HG02852 (cell line): ENCODE measurements around the gene DES.

ENCODE experiments used
- ATAC-seq: cut with Tn5 transposase; IDR thresholded peaks from one replicate; pipeline ENCODE4 v1.9.1; 2021; ENCODE audit warnings: mild to moderate bottlenecking, moderate library complexity; ENCODE audit not compliant: unreplicated experiment

The DES gene

DNA sequence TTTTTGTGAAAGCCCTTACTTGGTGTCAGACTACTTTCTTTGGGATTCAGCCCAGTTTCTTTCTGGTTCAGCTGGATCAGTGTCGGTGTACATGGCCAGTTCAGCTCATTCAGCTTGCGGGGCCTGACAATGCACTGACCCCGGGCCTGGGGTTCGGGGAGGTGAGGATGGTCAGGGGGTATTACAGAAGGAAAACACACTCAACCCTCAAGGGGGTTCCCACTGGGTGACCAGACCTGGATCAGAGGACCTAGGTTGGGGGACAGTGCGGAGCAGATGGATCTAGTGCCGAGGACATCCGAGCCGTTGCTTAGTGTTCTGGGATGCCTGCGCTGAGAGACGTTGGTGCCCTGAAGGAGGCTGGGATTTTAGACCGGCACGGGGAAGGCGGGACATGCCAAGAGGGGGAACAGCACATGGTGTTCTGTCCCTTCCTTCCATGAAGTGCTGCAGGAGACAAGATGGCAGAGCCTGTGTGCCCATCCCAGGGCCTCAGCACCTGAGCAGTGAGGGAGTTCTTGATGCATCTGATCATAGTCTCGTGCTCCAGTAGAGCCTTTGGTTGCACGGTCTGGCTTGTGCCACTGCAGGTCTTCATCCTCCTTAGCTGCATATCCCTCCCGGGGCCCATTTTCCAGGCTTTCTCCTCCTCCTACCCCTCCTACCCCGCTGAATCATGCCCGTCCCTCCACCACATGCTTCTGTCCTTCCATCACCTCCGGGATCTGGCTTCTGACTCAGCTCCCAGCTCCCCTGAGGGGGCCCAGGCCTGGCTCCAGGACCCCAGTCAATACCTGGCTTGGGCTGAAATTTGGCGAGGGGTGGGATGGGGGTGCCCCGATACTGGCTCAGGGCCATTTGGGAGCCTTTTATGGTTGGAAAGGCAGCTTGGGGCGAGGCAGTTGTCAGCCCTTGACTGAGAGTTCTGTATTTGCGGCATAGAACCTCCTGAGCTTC is 34.5 kb downstream of the DES start:
- no peak for ATAC-seq

DNA sequence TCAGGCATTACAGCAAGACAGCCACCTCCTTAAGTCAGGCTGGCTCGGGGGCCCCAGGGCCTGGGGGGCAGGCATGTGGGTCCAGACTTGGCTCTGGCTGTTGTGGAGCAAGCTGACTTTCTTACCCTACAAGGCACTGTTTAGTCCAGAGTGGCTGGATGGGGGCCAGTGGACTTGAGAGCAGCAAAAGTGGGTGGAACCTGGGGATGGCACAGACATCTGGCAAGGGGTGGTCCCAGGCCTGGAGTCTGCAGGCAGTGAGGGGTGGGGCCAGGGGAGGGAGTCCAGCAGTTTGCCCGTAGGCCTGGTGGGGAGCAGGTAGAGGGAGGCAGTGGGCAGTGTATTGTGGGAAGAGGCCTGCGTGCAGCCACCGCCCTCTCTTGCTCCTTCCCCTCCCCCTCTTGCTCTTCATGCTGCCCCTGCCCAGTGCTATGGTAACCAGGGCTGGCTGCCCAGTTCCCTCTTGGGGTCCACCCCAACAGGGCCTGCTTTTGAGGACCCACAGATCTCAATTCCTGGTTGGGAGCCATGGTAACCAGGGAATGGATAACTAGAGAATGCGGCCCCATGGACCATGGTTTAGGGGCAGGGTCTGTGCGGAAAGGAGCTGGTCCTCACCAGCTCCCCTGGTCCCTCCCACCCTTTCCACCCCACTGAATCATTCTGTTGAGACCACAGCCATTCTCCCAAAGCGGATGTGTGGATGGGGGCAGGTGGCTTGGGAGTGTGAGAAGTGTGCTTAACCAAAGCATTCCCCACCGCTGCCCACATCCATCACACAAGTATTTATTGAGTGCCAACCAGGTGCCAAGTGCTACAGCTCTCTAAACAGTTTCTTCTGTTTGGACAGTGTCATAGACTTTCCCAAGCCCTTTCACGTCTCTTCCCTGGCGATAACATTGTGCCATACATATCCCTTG is 35.8 kb downstream of the DES start:
- ATAC-seq = no peak

DNA sequence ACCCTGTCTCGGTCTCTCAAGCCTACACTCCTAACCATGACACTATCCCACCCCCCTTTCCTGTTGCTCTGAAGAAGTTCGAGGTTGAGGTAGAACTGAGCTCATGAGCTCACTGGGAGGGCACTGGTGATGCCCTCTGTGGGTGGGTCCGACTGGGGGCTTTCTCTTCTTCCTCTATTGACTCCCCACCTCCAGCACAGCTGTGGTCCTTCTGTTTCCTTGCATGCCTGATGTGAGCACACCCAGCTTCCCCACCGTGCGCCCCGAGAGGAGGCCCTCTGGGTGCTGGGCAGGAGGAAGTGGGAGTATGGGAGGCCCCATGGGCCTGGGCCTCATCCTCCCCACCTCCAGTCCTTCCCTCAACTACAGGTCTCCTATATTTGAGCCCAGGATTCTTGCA is 37.4 kb downstream of the DES start:
- no peak for ATAC-seq

DNA sequence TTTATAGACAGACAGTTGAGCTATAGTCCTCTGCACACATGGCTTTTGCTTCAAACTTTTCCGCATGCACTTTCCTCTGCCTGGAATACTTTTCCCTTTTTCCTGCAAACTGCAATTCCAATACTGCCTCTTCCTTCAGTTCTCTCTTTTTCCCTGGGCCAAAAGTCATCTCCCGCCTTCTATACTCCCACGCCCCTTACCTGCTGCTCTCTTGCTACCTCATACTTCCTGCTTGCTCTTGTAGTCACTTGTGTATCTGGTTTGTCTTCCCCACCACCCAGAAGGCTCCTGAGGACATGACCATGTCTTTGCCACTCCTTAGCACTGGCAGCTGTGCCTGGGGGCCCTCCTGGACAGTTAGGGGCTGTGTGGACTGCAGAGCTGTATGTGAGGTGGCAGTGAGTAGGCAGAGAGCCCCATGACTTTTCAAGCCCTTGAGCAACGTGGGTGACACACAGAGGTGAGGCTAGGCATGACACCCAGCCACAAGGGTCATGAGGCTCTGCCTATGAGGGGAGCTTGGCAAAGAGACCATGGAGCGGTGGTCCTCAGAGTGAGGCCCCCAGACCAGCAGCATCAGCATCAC is 39.7 kb downstream of the DES start:
- peak; percentile 46 for ATAC-seq

DNA sequence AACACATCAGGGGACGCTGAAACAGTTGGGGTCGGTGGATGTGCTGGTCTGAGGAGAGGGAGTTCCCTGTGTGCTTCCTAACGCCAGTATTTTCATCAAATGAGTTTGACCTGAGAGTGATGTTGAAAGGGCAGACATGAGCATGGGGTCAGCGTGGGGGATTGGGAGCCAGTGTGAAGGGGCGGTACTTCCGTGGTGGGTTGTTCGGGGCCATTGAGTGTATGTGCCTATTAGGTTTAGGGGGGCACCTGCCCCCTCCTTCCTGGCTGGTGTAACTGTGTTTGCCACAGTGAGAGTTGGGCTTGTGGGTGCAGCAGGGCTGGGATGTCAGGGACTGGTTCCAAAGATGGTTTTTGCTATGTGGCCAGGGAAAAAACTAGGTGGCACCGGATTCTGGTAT is 40.8 kb downstream of the DES start:
- no peak for ATAC-seq

DNA sequence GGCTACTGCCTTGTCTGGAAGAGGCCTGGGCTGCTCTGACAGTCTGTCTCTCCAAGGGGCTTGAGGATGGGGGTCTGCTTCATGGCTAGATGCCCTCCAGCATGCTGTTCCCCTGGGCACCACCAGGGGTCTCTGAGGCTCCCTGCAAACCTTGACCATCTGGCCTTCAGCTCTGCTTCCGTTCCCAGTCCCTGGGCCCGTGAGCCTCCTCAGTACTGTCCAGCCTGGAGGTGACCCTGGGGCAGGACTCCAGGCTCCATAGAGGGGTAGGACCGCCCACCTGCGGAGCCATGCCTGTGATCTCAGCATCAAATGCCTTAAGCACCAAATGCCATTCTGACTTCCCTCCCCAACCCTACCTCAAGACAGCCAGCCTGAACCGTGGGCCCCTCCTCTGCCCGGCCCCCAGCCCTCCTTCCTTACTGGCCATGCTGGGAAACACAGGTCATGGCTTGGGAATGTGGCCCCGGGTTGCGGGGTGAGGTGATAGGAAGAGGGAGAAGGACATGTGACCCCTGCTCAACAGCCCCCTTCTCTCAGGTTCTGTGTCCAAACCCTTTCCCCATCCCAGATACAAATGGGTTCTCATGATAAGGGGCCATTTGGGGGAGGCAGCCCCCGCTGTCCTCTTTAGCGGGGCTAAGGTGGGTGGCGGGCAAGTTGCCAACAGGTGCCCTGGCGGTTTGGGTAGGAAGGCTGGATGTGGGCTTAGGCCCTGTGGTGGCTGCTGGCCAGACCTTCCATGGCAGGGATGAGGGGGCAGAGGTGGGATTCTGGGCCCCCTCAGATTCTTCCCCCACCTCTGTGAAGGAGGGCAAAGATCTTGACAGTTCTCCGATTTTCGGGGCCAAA is 41.5 kb downstream of the DES start:
- peak; percentile 68 for ATAC-seq

DNA sequence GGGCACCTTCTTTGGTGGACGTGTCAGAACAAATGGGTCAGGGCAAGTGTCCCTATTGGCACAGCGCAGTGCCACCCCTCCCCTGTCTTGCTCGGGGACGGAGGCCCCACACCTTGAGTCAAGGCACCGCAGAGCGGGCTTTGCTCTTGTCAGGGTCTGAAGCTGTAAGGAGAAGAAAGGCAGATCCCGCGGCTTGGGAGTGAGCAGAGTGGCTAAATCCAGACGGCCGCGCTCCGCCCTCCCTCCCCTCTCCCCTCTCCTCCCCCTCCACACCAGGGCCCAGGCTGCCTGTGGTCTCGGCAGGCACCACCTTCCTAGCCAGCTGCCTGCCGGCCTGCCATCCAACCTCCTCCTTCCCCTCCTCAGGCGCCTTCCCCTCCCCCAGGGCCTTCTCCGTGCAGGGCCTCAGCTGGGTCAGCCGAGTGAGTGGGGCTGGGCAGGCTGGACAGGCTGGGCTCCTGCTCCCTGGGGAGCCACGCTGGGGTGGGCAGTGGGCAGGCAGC is 42.3 kb downstream of the DES start:
- no peak for ATAC-seq

DNA sequence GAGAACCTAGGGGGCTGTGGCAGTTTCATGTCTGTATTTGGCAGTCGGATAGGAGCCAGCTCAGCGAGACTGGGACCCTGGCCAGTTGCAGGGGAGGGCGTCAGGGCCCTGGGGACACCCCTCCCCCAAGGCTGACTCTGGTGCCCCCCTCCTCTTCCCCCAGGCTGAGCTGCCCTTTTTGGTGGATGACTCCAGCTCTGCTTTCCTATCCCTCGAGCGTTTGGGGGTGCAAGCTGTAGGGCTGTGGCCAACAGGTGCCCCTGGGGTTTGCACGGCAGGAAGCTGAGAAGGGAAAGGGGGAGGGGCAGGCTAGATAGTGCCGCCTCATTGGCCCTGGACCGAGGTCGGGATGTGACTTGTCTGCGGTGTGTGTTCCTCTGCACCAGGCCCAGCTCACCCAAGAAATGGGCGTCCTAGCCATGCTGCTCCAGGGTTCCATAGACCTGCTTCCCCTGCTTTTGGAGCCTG is 42.9 kb downstream of the DES start:
- ATAC-seq = no peak

DNA sequence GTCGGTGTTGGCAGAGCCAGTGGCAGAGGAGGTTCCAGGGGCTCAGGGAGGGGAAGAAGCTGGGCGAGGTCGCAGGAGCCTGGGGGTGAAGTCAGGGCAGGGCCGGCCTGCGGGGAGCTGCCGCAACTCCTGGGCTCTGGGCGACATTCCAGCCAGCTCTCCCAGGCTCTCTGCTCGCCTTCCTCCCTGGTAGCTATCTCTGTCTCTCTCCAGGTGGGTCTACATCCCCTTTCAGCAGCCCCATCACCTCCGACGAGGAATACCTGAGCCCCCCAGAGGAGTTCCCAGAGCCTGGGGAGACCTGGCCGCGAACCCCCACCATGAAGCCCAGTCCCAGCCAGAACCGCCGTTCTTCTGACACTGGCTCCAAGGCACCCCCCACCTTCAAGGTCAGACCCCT is 43.5 kb downstream of the DES start:
- ATAC-seq = no peak

DNA sequence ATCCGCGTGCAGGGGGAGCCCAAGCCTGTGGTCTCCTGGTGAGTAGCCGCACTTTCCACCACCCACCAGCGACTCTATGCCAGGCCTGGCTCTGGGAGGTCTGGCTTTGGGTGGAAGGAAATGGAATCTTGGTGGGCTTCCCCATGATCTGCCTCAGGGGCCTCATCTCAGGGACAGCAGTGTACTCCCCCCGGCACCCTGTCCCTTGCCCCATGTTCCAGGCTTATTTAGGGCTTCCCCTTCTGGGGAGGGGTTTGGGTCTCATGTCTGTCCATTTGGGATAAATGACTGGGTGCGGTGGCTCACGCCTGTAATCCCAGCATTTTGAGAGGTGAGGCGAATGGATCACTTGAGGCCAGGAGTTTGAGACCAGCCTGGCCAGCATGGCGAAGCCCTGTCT is 44.2 kb downstream of the DES start:
- no peak for ATAC-seq

DNA sequence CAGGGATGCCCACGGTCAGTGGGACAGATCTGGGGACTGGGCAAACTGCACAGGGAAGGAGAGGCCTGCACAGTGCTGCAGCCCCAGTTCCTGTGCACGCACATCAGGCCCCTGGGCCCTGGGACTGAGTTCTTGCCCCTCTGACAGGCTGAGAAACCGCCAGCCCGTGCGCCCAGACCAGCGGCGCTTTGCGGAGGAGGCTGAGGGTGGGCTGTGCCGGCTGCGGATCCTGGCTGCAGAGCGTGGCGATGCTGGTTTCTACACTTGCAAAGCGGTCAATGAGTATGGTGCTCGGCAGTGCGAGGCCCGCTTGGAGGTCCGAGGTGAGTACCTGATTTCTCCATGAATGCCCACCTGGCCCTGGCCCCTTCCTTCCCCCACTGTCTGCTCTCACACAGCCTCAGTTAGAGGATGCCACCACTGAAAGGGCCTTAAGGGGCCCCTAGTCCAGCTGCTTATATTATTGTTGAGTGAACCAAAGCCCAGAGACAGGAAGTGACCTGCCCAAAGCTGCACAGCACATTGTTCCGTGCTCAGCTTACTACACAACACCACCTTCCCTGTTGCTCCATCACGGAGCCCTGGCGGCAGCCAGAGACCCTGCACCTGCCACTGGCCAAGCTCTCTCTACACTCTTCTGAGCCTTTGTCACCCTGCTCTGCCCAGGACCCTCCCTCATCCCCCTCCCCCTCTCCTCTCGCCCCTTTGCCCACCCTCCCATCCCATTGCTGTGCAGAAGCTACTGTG is 46.3 kb downstream of the DES start:
- no peak for ATAC-seq

DNA sequence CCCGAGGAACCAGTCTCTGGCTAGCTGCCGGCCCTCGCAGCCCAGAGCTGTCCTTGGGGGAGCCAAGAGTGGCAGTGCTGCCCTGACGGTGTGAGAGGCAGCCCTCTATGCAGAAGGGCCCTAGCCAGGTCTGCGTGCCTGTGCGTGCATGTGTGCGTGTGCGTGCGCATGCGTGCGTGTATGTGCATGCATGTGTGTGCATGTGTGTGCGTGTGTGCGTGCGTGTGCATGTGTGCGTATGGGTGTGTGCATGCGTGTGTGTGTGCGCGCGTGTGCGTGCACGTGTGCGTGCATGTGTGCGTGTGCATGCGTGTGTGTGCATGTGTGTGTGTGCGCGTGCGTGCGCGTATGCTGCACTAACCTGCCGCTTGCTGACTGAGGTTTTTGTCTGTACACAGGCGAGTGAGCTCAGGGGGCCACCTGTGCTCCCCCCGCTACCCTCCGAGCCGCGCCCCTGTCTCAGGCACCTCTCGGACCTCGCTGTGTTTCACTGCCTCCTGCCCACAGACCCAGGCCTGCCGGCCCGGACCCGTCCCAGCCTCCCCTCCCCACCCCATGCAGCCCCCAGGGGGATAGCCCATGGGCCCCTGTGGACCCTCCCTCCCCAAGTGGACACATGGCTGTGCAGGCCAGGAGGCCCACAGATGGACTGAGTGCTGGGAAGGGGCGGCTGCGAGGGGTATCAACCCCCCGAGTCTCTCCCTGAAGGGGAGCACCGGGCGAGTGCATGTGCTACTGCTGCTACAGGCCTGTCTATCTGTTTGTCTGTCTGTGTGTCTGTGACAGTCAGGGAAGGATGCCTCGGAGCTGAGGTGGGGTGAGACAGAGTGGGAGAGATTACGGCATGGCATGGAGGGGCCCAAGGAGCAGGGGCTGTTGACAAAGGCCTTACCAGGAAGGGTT is 47.7 kb downstream of the DES start:
- ATAC-seq = no peak

DNA sequence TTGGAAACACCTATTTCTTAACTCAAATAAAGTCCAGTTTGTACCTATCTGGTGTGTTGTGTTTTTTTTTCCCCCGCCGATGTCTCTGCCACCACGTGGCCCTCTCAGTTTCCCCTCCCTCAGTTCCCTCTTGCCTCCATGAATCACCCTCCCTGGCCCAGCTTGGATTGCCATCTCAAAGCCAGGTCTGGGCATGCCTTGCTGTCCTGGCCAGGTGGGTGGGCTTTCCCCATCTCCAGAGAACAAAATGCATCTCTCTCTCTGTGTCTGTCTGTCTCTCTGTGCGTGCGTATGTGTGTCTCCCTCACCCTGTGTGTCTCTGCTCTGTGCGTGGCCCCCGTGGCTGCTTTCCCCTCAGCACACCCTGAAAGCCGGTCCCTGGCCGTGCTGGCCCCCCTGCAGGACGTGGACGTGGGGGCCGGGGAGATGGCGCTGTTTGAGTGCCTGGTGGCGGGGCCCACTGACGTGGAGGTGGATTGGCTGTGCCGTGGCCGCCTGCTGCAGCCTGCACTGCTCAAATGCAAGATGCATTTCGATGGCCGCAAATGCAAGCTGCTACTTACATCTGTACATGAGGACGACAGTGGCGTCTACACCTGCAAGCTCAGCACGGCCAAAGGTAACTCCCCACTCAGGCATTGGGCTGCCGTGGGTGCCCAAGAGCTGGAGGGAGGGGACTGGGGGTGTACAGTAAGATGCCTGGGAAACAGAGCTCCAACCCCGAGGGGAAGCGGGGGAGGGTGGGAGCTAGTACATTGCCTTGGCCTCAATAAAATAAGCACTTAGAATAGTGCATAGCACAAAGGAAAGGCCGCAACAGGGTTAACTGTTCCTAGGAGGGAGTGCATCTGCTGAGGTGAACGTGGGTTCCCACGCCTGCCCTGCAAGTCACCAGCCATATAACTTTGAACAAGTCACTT is 48.9 kb downstream of the DES start:
- ATAC-seq = no peak

DNA sequence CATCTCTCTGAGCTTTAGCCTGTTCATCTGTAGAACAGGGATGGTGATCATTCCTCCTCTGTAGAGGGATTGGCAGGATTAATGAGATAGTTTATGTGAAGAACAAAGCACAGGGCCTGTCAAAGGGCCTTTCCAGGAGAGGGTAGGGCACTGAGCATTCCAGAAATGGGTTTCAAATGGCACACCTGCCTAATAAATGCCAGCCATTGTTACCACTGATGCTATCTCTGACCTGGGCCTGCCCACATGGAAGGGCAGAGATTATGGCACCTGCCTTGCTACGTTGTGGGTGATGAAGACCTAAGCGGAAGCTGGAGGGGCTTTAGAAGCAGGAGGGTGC is 49.5 kb downstream of the DES start:
- no peak for ATAC-seq

DNA sequence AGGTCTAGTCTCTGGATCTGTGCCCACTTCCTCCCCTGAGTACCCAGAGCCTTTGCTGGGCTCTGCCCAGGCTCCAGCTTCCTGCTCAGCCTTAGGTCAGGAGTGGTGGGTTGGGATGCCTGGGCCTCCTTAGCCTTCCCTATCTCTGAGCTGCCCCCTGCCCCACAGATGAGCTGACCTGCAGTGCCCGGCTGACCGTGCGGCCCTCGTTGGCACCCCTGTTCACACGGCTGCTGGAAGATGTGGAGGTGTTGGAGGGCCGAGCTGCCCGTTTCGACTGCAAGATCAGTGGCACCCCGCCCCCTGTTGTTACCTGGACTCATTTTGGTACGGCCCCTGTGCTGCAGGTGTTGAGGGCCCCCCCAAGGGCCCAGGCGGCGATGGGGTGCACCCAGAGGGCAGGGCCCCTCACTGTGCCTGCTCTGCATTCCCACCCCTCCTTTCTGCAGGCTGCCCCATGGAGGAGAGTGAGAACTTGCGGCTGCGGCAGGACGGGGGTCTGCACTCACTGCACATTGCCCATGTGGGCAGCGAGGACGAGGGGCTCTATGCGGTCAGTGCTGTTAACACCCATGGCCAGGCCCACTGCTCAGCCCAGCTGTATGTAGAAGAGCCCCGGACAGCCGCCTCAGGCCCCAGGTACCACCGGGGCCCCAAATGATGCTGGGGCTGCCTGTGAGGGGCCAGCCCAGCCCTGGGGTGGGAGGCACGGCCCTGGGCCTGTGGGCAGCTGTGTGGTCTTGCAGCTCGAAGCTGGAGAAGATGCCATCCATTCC is 50.4 kb downstream of the DES start:
- no peak for ATAC-seq

DNA sequence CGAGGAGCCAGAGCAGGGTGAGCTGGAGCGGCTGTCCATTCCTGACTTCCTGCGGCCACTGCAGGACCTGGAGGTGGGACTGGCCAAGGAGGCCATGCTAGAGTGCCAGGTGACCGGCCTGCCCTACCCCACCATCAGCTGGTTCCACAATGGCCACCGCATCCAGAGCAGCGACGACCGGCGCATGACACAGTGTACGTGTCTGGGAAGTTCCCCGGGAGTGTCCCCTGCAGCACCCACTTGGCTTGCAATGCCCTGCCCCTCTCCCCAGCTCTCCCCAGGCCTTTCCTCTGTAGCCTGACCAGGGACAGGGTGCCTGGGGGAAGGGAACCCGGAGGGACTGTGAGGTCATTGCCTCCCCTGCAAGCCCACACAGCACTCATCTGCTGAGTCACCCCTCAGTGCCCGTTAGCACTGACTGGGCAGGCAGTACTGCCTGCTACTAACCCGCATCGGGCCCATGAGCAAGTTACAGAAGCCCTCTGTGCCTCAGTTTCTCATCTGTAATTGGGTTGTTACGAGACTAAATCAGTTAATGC is 51.1 kb downstream of the DES start:
- ATAC-seq = no peak

DNA sequence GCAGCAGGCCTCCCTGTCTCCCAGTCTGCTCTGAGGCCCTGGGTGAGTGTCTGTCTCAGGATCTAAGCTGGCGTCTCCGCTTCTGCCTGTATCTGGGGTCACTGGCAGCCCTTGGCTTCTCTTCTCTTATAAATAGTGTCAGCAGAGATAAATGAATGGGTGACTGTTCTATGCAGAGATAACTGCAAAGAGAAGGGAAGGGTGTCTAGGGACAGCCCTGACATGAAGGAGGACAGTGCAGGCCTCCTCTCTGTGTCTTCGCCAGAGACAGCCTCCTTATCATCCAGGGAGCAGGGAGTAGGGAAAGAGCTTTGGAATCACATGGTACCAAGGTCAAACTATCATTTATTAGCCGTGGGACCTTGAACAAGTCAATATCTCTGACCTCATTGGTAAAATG is 52.3 kb downstream of the DES start:
- ATAC-seq = no peak
